Airway epithelial cell (primary cell): ENCODE data around the gene ITPKC. TPM values are rescaled to one million over a fixed set of nuclear protein-coding genes. Genes with fewer than 3 reads are reported as not detected.

ENCODE experiments used
- total RNA-seq: library from RNA; depleted of rRNA; stranded (reverse); fragments of >200 nt; gene quantifications from 2 replicates; pipeline ENCODE4 v1.2.3, GENCODE V29; 2015

ITPKC gene
- 40.4 and 44.4 TPM in 2 replicates for total RNA-seq

DNA sequence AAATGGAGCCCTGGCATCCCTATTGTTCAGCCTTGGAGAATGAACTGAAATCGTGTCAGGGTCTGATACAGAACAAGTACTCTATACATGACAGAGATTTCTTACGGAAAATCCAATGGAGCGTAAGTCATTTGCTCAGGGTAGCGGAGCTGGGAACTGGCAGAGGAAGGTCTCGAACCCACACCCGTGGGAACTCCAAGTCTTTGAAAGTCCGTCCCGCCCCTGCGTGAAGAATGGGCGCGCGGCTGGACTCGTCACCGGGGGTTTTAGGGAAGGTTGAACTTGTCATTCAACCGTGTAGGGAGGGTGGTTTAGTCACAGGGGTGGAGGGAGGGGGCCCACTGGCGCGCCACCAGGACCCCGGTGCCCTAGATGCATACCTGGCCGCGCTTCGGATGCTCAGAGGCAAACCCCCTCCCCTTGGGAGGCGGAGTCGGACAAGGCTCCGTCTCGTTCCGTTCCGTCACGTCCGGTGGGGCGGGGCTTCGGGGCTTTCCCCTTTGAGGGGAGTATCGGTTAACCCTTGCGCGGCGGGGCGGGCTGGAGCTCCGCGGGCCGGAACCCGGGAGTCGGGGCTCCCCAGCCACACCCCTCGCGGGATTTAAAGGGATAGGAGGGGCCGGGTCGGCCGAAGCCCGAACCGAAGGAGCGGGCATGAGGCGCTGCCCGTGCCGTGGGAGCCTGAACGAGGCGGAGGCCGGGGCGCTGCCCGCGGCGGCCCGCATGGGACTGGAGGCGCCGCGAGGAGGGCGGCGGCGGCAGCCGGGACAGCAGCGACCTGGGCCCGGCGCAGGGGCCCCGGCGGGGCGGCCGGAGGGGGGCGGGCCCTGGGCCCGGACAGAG, at the start of gene ITPKC, which contains the start of gene COQ8B:
Gene ITPKC (plus strand): TSS at position 631 of the 843 bp plus-strand sequence. CDS start 24 bp downstream, at position 655.
Gene COQ8B (minus strand): TSS at position 405 of the 843 bp plus-strand sequence. CDS start 2,254 bp downstream, outside the sequence.

DNA sequence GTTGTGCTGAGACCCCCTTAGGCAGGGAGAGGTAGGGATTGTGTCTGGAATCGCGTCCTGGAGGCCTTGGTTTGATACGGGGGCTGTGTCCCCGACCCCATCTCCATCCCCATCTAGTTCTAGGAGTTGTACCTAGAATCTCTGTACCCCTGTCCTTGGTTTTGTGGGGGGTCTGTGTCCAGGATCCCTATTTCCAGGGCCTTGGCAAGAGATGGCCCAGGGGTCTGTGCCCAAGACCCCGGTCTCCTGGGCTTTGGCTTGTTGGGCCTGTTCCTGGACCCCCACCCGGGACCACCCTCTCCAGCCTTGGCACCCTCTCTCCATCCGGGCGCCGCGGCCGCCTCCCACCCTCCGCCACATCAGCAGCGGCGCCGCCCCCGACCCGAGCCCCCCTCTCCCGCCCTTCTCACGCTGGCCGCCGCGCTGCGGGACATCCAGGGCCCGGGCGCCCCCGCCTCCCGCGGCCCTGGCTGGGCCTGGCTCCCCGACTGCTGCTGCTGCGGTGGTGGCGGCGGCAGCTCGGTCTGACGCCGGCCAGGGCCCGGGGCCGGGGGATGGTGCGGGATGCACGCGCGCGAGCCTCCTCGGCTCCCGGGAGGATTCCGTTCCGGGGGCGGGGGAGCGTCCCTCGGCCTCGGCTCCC, 26.7 kb upstream of the ITPKC start, which contains the start of gene NUMBL:
Gene NUMBL (minus strand): TSS at position 602 of the 643 bp plus-strand sequence. CDS start 168 bp downstream, at position 434.

DNA sequence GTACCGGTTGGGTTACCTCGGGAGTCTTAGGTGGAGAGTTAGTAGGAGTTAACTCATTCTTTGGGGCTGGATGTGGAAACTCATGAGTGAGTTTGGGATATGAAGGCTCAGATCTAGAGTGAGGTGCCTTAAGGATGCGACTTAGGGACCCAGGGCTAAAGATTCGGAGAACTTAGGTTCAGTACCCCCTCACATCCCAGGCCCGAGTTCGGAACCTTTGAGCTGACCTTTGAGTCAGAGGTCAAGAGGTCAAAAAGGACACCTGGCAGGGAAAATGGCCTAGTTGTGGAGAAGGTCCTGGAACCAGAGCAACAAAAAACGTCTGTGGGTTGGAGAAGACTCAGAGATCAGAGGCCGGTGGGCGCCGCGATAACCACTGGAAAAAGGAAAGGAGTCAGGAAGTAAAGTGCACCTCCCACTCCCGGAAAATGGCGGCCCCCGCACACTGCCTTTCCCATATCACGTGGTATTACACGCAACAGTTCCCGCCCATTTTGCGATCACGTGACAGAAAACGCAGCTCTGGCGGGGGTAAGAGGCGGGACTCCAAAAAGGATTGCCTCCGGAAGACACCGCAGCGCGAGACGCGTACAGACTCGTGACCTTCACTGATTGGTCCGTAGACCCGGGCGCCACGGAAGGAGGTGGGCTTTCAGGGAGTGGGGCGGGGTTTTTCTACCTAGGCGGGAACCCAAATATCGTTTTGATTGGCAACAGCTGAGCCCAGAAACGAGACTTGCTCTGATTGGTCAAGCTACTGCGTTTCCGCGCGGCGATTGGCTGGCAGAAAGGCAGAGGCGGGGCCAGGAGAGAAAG, 33.4 kb downstream of the ITPKC start, which contains the start of gene ACTMAP:
Gene ACTMAP (minus strand): TSS at position 420 of the 816 bp plus-strand sequence. CDS start 674 bp downstream, outside the sequence.

DNA sequence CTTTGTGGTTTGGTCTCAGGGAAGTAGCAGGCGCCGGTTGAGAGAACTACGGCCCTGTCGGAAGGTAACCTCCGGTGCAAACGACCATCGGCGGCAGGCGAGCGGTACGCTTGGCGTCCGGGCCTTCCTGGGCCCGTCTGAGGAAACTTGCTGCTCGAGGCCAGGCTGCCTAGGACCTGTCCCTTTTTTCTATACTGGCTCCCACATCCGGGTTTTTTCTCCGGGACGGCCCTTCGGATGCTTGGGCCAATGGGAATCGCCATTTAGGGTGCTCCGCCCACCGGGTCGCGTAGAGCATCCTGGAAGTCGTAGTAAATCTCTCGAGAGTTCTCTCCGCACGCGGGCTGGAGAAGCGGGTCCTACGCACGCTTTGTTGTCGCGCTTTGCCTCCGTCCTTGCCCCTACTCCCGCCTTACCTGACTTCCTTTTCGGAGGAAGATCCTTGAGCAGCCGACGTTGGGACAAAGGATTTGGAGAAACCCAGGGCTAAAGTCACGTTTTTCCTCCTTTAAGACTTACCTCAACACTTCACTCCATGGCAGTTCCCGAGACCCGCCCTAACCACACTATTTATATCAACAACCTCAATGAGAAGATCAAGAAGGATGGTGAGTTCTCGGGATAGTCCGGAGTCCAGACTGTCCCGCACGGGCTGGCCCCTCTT, 34.1 kb downstream of the ITPKC start, which contains the start of gene SNRPA:
Gene SNRPA (plus strand): TSS at position 330 of the 664 bp plus-strand sequence. CDS start 206 bp downstream, at position 536.

DNA sequence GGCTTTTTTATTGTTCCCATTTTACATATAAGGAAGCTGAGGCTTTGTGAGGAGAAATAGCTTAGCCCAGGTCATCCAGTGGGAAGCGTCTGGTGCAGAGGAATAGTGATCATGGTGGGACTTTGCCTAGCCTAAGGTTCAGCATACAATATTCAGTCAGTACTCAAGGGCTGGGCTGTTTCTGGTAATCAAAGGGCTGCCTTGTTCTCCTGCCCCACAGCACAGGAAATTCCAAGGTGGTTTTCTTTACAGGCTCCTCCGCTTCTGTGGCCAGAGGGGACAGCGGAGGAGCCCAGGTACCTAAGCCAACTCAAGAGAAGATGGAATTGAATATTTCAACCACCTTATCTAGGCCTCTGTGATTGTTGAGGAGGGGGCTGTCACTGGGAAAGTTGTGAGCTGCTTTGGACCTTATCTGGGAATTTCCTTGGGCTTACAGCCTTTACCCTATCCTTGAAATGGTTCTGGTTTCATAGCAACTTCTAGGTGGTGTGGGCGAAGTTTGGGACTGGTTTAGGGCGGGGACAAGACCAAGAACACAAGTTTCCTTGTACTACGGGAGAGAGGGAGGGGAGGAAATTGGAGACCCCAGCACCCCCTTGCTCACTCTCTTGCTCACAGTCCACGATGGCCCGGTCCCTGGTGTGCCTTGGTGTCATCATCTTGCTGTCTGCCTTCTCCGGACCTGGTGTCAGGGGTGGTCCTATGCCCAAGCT, 58.2 kb downstream of the ITPKC start, which contains the start of gene MIA:
Gene MIA (plus strand): TSS at position 606 of the 716 bp plus-strand sequence. CDS start 22 bp downstream, at position 628.

DNA sequence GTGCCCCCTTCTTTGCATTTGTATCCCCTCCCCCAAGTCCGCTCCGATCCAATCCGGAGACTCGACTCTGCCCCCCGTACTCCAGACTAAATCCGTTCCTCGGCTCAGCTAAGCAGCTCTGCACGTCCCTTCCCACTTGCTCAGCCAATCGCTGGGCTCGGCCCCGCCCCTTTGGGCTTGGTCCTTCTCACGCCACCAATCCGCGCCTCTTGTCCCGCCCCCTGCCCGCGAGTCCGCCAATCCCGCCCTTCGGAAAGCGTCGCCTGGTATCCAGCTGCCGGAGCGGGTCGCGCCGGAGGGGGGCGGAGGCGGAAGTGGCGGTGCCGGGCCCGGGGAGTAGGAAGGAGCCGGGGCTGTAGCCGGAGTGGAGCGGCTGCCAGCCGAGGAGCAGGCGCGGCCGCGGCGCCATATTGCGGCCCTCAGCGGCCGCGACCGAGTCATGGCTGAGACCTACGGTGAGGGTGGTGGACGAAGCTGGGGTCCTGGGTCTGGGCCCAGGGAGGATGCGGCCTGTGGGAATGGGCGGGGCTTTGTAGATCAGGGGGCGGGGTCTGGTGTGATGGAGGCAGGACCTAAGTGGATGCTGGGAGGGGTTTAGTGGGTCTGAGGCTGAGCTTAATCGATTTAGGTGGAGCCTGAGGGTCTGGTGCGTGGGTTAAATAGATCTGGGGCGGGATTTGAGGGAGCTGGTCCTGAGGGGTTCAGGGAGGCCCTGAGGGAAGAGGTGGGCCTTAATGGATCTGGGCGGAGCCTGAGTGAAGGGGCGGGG, 61.2 kb downstream of the ITPKC start, which contains the start of gene RAB4B:
Gene RAB4B (plus strand): TSS at position 311 of the 769 bp plus-strand sequence. CDS start 129 bp downstream, at position 440.

Other genes with a start within 250 kb of the ITPKC start
- 82.3 and 82.8 TPM in 2 replicates for gene SHKBP1, start 140.2 kb upstream of the ITPKC start, total RNA-seq
- gene LTBP4, start 115.7 kb upstream of the ITPKC start, total RNA-seq, result 77.5 and 90.4 TPM in 2 replicates
- 18.9 and 19.9 TPM in 2 replicates for gene NUMBL, start 26.5 kb upstream of the ITPKC start, total RNA-seq
- gene COQ8B, start 226 bp upstream of the ITPKC start, total RNA-seq, result 18.1 and 43.4 TPM in 2 replicates
- 2.5 and 2.8 TPM in 2 replicates for gene ACTMAP, start 33.4 kb downstream of the ITPKC start, total RNA-seq
- 111 and 151 TPM in 2 replicates for gene SNRPA, start 34.1 kb downstream of the ITPKC start, total RNA-seq
- gene MIA, start 58.4 kb downstream of the ITPKC start, total RNA-seq, result 0.88 and 0.92 TPM in 2 replicates
- 23.0 and 30.3 TPM in 2 replicates for gene RAB4B, start 61.1 kb downstream of the ITPKC start, total RNA-seq
- 66.5 and 80.6 TPM in 2 replicates for gene EGLN2, start 82.1 kb downstream of the ITPKC start, total RNA-seq
- not detected in 2 replicates for gene CYP2A6, start 133.3 kb downstream of the ITPKC start, total RNA-seq
- not detected in 2 replicates for gene CYP2A7, start 165.1 kb downstream of the ITPKC start, total RNA-seq